GM19397 (cell line): Measurements from ENCODE around the gene THAP4.
"Not testable (repeated sequence)": the region's sequence is repeated elsewhere in the genome, so short reads cannot be mapped to it uniquely, and the experiment has no call there.

Experiments used
- ATAC-seq: cut with Tn5 transposase; IDR thresholded peaks from one replicate; pipeline ENCODE4 v1.9.1; 2021; ENCODE audit warnings: mild to moderate bottlenecking, moderate library complexity; ENCODE audit not compliant: unreplicated experiment

The THAP4 gene

GRCh38 chr2:241590496-241591455 is 46.2 kb downstream of the THAP4 start:
- ATAC-seq = not testable (repeated sequence)

GRCh38 chr2:241589863-241590262 is 47.1 kb downstream of the THAP4 start:
- ATAC-seq = not testable (repeated sequence)

- no peak for ATAC-seq
These were observed 50.2 kb downstream of the THAP4 start for GRCh38 chr2:241586564-241587264.

- no peak for ATAC-seq
These were observed 52.5 kb downstream of the THAP4 start for GRCh38 chr2:241584436-241584835.

- no peak for ATAC-seq
These were observed 54.2 kb downstream of the THAP4 start for GRCh38 chr2:241582806-241583205.

GRCh38 chr2:241582328-241582727 is 54.6 kb downstream of the THAP4 start:
- ATAC-seq = no peak

- ATAC-seq = no peak
These were observed 57.7 kb downstream of the THAP4 start for GRCh38 chr2:241579281-241579680.

- no peak for ATAC-seq
These were observed 59.4 kb downstream of the THAP4 start for GRCh38 chr2:241577413-241578122.

- no peak for ATAC-seq
These were observed 60.7 kb downstream of the THAP4 start for GRCh38 chr2:241576293-241576654.

- no peak for ATAC-seq
These were observed 61.2 kb downstream of the THAP4 start for GRCh38 chr2:241575624-241576292.

- ATAC-seq = no peak
These were observed 61.9 kb downstream of the THAP4 start for GRCh38 chr2:241574911-241575623.

GRCh38 chr2:241573741-241574140 is 63.2 kb downstream of the THAP4 start:
- no peak for ATAC-seq

GRCh38 chr2:241572915-241573651 is 63.9 kb downstream of the THAP4 start:
- ATAC-seq = not testable (repeated sequence)

- no peak for ATAC-seq
These were observed 64.9 kb downstream of the THAP4 start for GRCh38 chr2:241571821-241572620.

GRCh38 chr2:241570961-241571581 is 65.9 kb downstream of the THAP4 start:
- no peak for ATAC-seq

GRCh38 chr2:241569831-241570281 is 67.1 kb downstream of the THAP4 start:
- no peak for ATAC-seq

GRCh38 chr2:241568726-241569125 is 68.2 kb downstream of the THAP4 start:
- ATAC-seq = no peak

GRCh38 chr2:241567776-241568175 is 69.2 kb downstream of the THAP4 start:
- ATAC-seq = no peak
